Endodermal cell (in vitro differentiated cells): ENCODE measurements around the gene ANKZF1. TPM values are rescaled to one million over a fixed set of nuclear protein-coding genes. Genes with fewer than 3 reads are reported as not detected.

Experiments
- DNase-seq: peaks from one replicate; pipeline ENCODE4 v3.0.0-alpha.2; 2017
- H3K27ac ChIP-seq: 2 replicates; pipeline ENCODE4 v1.5.1; 2013; ENCODE audit warnings: mild to moderate bottlenecking, low read depth, low read length, moderate library complexity
- H3K27me3 ChIP-seq: 2 replicates; pipeline ENCODE4 v1.6.1; 2013; ENCODE audit warnings: mild to moderate bottlenecking, low read length, moderate library complexity; ENCODE audit not compliant: insufficient read depth, control insufficient read depth, poor library complexity, severe bottlenecking
- H3K36me3 ChIP-seq: 2 replicates; pipeline ENCODE4 v1.7.0; 2013; ENCODE audit warnings: mild to moderate bottlenecking, low read length, moderate library complexity; ENCODE audit not compliant: control insufficient read depth, insufficient read depth
- H3K4me1 ChIP-seq: one replicate; pipeline ENCODE4 v1.7.0; 2013; ENCODE audit warnings: low read length; ENCODE audit not compliant: control insufficient read depth, insufficient read depth
- H3K4me3 ChIP-seq: 2 replicates; pipeline ENCODE4 v1.5.1; 2013; ENCODE audit warnings: mild to moderate bottlenecking, low read length, moderate library complexity
- H3K9ac ChIP-seq: 2 replicates; pipeline ENCODE4 v1.6.1; 2013; ENCODE audit warnings: mild to moderate bottlenecking, low read length, moderate library complexity; ENCODE audit not compliant: poor library complexity, severe bottlenecking; ENCODE audit errors: extremely low read depth
- H3K9me3 ChIP-seq: 2 replicates; pipeline ENCODE4 v1.6.1; 2013; ENCODE audit warnings: mild to moderate bottlenecking, low read length, moderate library complexity; ENCODE audit not compliant: control insufficient read depth
- H3K27ac Mint-ChIP-seq: 2 replicates; pipeline ENCODE4 v1.8.0; 2020; ENCODE audit warnings: mixed read lengths
- H3K27me3 Mint-ChIP-seq: 2 replicates; pipeline ENCODE4 v1.8.0; 2021; ENCODE audit warnings: mild to moderate bottlenecking, mixed read lengths; ENCODE audit not compliant: insufficient read depth
- H3K36me3 Mint-ChIP-seq: 2 replicates; pipeline ENCODE4 v1.8.0; 2020; ENCODE audit warnings: low read depth, mixed read lengths
- H3K4me1 Mint-ChIP-seq: 2 replicates; pipeline ENCODE4 v1.8.0; 2020; ENCODE audit warnings: mixed read lengths
- H3K4me3 Mint-ChIP-seq: 2 replicates; pipeline ENCODE4 v1.8.0; 2020; ENCODE audit warnings: mild to moderate bottlenecking, moderate library complexity, mixed read lengths
- H3K9me3 Mint-ChIP-seq: 2 replicates; pipeline ENCODE4 v1.8.0; 2020; ENCODE audit warnings: mild to moderate bottlenecking, mixed read lengths
- WGBS, 2 experiments: methylation state at CpG; one replicate each; pipeline versions ENCODE4 v1.1.5 to v1.1.7; 2013; ENCODE audit warnings: missing lambda C conversion rate in 2 of 2, mixed read lengths in 1 of 2; ENCODE audit not compliant: insufficient coverage in 1 of 2, insufficient read length in 1 of 2; 5-methylcytosine and 5-hydroxymethylcytosine counted together
- total RNA-seq, 2 donors: library from RNA; stranded (reverse); fragmentation: NEBNext Ultra II Directional in 1 of 2; extraction: Animal tissue kit (Norgen Biotek cat#: 25700) in 1 of 2; gene quantifications; 2 replicates in 1 of 2; 3 replicates in 1 of 2; pipeline ENCODE4 v1.2.1, GENCODE V29; 2021
- TF ChIP-seq, protein P1 (sequence below): fragments of 200-600 bp; sonication (generic); conservative IDR thresholded peaks from 2 replicates; pipeline ENCODE4 v1.5.0; 2021; ENCODE audit warnings: antibody characterized with exemption, mild to moderate bottlenecking

Gene ANKZF1
- total RNA-seq, 2 donors from 2014 or later = 50.9 to 56.3 TPM

DNA sequence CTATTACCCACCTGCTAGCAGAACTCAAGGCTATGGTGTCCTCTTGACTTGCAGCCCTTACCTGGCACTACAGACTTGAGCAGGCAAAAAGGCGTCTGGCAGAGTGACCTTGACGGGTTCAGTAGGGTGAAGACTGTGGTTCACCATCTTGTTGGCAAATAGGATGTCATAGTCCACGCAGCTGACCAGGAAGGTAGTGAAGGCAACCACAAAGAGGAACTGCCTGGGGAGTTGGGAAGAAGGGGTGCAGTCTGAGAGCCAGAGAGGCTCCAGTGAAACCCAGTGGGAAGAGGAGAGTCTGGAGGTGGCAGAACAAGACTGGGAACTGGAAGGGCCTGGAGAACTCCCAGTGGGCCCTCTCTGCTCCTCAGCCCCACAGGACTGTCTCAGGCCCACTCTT lies 4.3 kb upstream of the ANKZF1 start:
- no peaks in the 10 kb centered on the region for H3K9me3 Mint-ChIP-seq

DNA sequence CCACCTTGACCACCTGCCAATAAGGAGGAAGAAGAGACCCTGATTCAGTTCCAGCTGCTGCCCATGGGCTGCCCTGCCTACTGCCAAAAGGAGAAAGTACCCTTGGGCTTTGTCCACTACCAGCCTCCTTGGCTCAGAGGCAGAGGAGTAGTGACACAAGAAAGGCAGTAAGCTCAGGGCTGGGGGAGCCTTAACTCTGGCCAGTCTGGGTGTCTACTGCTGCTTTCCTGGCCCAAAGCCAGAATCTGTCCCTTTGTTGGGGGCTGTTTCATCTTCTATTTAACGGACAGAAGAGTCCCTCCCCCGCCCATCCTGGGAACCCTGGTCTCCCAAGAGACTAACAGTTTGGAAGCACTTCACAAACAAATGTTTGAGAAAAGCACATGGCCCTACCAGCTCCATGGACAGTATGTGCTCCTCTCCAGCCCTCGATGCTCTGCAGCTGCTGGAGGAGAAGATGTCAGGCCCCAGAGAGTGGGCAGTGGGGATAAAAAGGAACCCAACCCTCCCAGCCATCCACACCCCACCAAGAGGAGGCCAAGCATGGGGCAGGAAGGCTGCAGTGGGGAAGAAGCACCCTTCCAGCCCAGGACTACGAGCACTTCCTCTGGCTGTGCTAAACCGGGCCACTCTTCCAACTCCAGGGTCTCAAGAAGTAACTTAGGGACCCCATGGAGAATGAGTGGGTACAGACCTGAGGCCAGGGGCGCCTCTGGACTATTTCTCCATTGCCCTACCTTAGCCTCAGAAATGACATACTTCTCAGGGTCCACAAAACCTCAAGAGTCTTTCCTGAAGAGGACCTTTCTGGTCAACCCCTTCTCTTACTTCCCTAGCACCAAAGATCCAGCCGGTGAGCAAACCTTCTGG lies 1.3 kb upstream of the ANKZF1 start:
- H3K27ac Mint-ChIP-seq = peak overlapping the region; percentile 55
- Histone ChIP-seq H3K9ac (peak overlapping the region; percentile 84), H3K27me3 (no peaks in the 10 kb centered on the region), H3K9me3 (no peaks in the 10 kb centered on the region), H3K27ac (no peak overlapping the region), H3K36me3 (peaks cover 48% of the 10 kb centered on the region), H3K4me1 (peaks cover 2% of the 10 kb centered on the region), H3K4me3 (peak overlapping the region; percentile 98)
- peaks cover 44% of the 10 kb centered on the region for H3K36me3 Mint-ChIP-seq
- no peaks in the 10 kb centered on the region for H3K27me3 Mint-ChIP-seq
- DNase-seq = no peak
- H3K4me1 Mint-ChIP-seq = peaks cover 9% of the 10 kb centered on the region
- H3K9me3 Mint-ChIP-seq = no peaks in the 10 kb centered on the region
- 70 to 73% methylated on average over 7 of the region's 7 CpGs for WGBS, 2 experiments
- TF ChIP-seq, protein P1, sequence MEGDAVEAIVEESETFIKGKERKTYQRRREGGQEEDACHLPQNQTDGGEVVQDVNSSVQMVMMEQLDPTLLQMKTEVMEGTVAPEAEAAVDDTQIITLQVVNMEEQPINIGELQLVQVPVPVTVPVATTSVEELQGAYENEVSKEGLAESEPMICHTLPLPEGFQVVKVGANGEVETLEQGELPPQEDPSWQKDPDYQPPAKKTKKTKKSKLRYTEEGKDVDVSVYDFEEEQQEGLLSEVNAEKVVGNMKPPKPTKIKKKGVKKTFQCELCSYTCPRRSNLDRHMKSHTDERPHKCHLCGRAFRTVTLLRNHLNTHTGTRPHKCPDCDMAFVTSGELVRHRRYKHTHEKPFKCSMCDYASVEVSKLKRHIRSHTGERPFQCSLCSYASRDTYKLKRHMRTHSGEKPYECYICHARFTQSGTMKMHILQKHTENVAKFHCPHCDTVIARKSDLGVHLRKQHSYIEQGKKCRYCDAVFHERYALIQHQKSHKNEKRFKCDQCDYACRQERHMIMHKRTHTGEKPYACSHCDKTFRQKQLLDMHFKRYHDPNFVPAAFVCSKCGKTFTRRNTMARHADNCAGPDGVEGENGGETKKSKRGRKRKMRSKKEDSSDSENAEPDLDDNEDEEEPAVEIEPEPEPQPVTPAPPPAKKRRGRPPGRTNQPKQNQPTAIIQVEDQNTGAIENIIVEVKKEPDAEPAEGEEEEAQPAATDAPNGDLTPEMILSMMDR = no peak
- peak overlapping the region; percentile 97 for H3K4me3 Mint-ChIP-seq

More for the DNA sequence above, 4.3 kb upstream of the ANKZF1 start:
- Mint-ChIP-seq H3K27ac (no peak overlapping the region), H3K36me3 (peaks cover 48% of the 10 kb centered on the region), H3K4me1 (peaks cover 7% of the 10 kb centered on the region), H3K27me3 (no peaks in the 10 kb centered on the region), H3K4me3 (no peak overlapping the region)
- Histone ChIP-seq H3K27ac (no peak overlapping the region), H3K9me3 (no peaks in the 10 kb centered on the region), H3K36me3 (peaks cover 46% of the 10 kb centered on the region), H3K4me3 (no peak overlapping the region), H3K4me1 (peaks cover 2% of the 10 kb centered on the region), H3K9ac (no peak overlapping the region), H3K27me3 (no peaks in the 10 kb centered on the region)
- no peak for DNase-seq
- 94% methylated on average over 3 of the region's 3 CpGs for WGBS, 2 experiments
- TF ChIP-seq, protein P1 = no peak

DNA sequence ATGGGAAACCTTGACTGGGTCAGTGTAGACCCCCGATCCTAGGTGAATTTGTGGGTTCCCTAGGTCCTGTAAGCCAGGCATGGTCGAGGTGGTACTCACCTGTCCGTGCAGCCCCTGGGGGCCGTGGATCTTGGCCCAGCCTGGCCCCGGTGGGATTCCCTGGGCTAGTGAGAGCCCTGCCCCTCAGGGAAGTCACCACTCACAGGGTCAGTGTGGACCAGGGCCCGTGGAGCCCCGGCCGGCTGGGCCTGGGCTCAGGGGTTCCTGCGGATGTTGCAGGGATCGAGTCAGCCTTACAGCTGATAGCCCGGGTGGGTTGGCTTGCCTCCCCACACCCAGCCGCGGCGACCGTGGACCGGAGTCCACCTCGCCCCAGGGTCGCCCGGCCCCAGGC lies 698 bp upstream of the ANKZF1 start:
- Histone ChIP-seq H3K36me3 (peaks cover 48% of the 10 kb centered on the region), H3K9me3 (no peaks in the 10 kb centered on the region), H3K4me1 (peaks cover 2% of the 10 kb centered on the region), H3K27ac (peak overlapping the region; percentile 81), H3K4me3 (peak overlapping the region; percentile 98), H3K27me3 (no peaks in the 10 kb centered on the region), H3K9ac (peak overlapping the region; percentile 84)
- TF ChIP-seq, protein P1 = no peak
- DNase-seq = no peak
- peak overlapping the region; percentile 55 for H3K27ac Mint-ChIP-seq
- peaks cover 9% of the 10 kb centered on the region for H3K4me1 Mint-ChIP-seq
- peaks cover 44% of the 10 kb centered on the region for H3K36me3 Mint-ChIP-seq
- 10 to 13% methylated on average over 5 to 19 of the region's 19 CpGs for WGBS, 2 experiments
- no peaks in the 10 kb centered on the region for H3K9me3 Mint-ChIP-seq
- no peaks in the 10 kb centered on the region for H3K27me3 Mint-ChIP-seq
- peak overlapping the region; percentile 97 for H3K4me3 Mint-ChIP-seq
